ENCODE data around the gene DKK3. TPM values are rescaled to one million over a fixed set of nuclear protein-coding genes. Genes with fewer than 3 reads are reported as not detected.

Gene DKK3
- polyA plus RNA-seq, 1 donor from 2014 or later, result 43.6 TPM

GRCh38 chr11:11965192-11965591 is 43.2 kb downstream of the DKK3 start:
- Histone ChIP-seq H3K4me3 (ENCODE audit: low read length) (no peak overlapping the region), H4K20me1 (ENCODE audit: insufficient read depth) (no peaks in the 10 kb centered on the region), H3F3A (ENCODE audit: insufficient read depth, low read length, poor library complexity, severe bottlenecking) (no peaks in the 10 kb centered on the region), H3K27ac (ENCODE audit: low read length) (no peak overlapping the region), H3K9me2 (ENCODE audit: insufficient read depth, low read length) (no peaks in the 10 kb centered on the region), H3K9me3 (ENCODE audit: low read length) (no peaks in the 10 kb centered on the region), H3K27me3 (ENCODE audit: insufficient read depth, low read depth, low read length) (no peaks in the 10 kb centered on the region), H3K9ac (ENCODE audit: low read length) (no peak overlapping the region), H3K36me3 (ENCODE audit: insufficient read depth, low read length) (peaks cover under 1% of the 10 kb centered on the region), H3K4me2 (ENCODE audit: low read length) (no peak overlapping the region), H2AFZ (ENCODE audit: low read depth, low read length) (no peak overlapping the region), H3K79me2 (replicated peaks; ENCODE audit: insufficient read depth, low read length) (no peaks in the 10 kb centered on the region)
- TF ChIP-seq MXI1 (conservative IDR thresholded peaks at IDR 0.05; ENCODE audit: poor library complexity, severe bottlenecking) (no peak), REST (IDR thresholded peaks at IDR 0.05; ENCODE audit: borderline replicate concordance) (no peak), SMC3 (conservative IDR thresholded peaks at IDR 0.05; ENCODE audit: poor library complexity) (no peak), RAD21 (conservative IDR thresholded peaks at IDR 0.05) (no peak), EP300 (conservative IDR thresholded peaks at IDR 0.05; ENCODE audit: poor library complexity, severe bottlenecking) (no peak), CTCF (IDR thresholded peaks at IDR 0.05; ENCODE audit: poor library complexity, severe bottlenecking) (no peak), POLR2AphosphoS5 (IDR thresholded peaks at IDR 0.05) (no peak), EZH2 (IDR thresholded peaks at IDR 0.05; ENCODE audit: borderline replicate concordance, insufficient read depth, low read length, poor library complexity, severe bottlenecking) (no peak), TAF1 (IDR thresholded peaks at IDR 0.05; ENCODE audit: low read depth) (no peak)

GRCh38 chr11:11964774-11965150 is 43.7 kb downstream of the DKK3 start:
- Histone ChIP-seq H3K9ac (ENCODE audit: low read length) (no peak overlapping the region), H4K20me1 (ENCODE audit: insufficient read depth) (no peaks in the 10 kb centered on the region), H3F3A (ENCODE audit: insufficient read depth, low read length, poor library complexity, severe bottlenecking) (no peaks in the 10 kb centered on the region), H2AFZ (ENCODE audit: low read depth, low read length) (no peak overlapping the region), H3K4me2 (ENCODE audit: low read length) (no peak overlapping the region), H3K9me2 (ENCODE audit: insufficient read depth, low read length) (no peaks in the 10 kb centered on the region), H3K27ac (ENCODE audit: low read length) (no peak overlapping the region), H3K79me2 (replicated peaks; ENCODE audit: insufficient read depth, low read length) (no peaks in the 10 kb centered on the region), H3K27me3 (ENCODE audit: insufficient read depth, low read depth, low read length) (no peaks in the 10 kb centered on the region), H3K4me3 (ENCODE audit: low read length) (no peak overlapping the region), H3K36me3 (ENCODE audit: insufficient read depth, low read length) (peaks cover 5% of the 10 kb centered on the region), H3K9me3 (ENCODE audit: low read length) (no peaks in the 10 kb centered on the region)
- TF ChIP-seq TAF1 (IDR thresholded peaks at IDR 0.05; ENCODE audit: low read depth), result no peak
- no peak for TF ChIP-seq CTCF (IDR thresholded peaks at IDR 0.05; ENCODE audit: poor library complexity, severe bottlenecking)
- TF ChIP-seq RAD21 (conservative IDR thresholded peaks at IDR 0.05), result no peak

All from neural cell (in vitro differentiated cells).